ENCODE measurements around the gene CDK4.

GRCh38 chr12:57715786-57716185, 36.3 kb downstream of the CDK4 start:
- TF ChIP-seq POLR2A (IDR thresholded peaks at IDR 0.05) (no peak), CTCF (IDR thresholded peaks at IDR 0.05) (no peak)

All from lower leg skin (tissue), 3 donors.